Panc1 (cell line): ENCODE results near the gene PYGO1. TPM values are rescaled to one million over a fixed set of nuclear protein-coding genes. Genes with fewer than 3 reads are reported as not detected.

Source experiments
- ATAC-seq: fragments of 200-7000 bp; cut with Tn5 transposase; 2 replicates; pipeline ENCODE4 v1.9.1; 2020; ENCODE audit warnings: mild to moderate bottlenecking, moderate library complexity
- BruUV-seq: library from RNA; stranded (reverse); fragments of 400-500 nt; replicated peaks from 2 replicates; lab custom pipeline; 2021; lab: Mats Ljungman, UMichigan
- CTCF ChIA-PET: fragments of 300-600 bp; sonication (Branson Sonifier 250); formaldehyde crosslinking; loops from one replicate; lab custom pipeline; 2022; ENCODE audit warnings: antibody characterized with exemption; lab: Charles Lee
- POLR2A ChIA-PET: fragments of 300-600 bp; sonication (Branson Sonifier 250); formaldehyde crosslinking; loops from one replicate; lab custom pipeline; 2022; ENCODE audit warnings: antibody characterized with exemption; lab: Charles Lee
- DNase-seq: peaks from one replicate; pipeline ENCODE4 v3.0.0-alpha.2; 2010; ENCODE audit warnings: low read depth, low spot score
- H3K27ac ChIP-seq: 2 replicates; pipeline ENCODE4 v1.5.1; 2011; ENCODE audit warnings: mild to moderate bottlenecking, low read length, inconsistent platforms
- H3K27me3 ChIP-seq: fragments of 200-500 bp; sonication (Bioruptor generic); 2 replicates; pipeline ENCODE4 v1.6.0; 2014; ENCODE audit warnings: low read length, inconsistent platforms; ENCODE audit not compliant: control insufficient read depth, insufficient read depth
- H3K36me3 ChIP-seq: fragments of 200-500 bp; sonication (Bioruptor generic); 2 replicates; pipeline ENCODE4 v1.5.1; 2014; ENCODE audit warnings: inconsistent platforms, mild to moderate bottlenecking, low read length, moderate library complexity; ENCODE audit not compliant: control insufficient read depth, insufficient read depth
- H3K4me1 ChIP-seq: 2 replicates; pipeline ENCODE4 v1.5.1; 2011; ENCODE audit warnings: inconsistent platforms, mild to moderate bottlenecking, low read length, moderate library complexity; ENCODE audit not compliant: control insufficient read depth, insufficient read depth
- H3K4me3 ChIP-seq, 2 experiments: 2 replicates each; pipeline ENCODE4 v1.5.1; 2011 to 2012; ENCODE audit warnings: low read depth in 2 of 2, low read length in 2 of 2, mild to moderate bottlenecking in 2 of 2, inconsistent platforms in 1 of 2, moderate library complexity in 1 of 2
- H3K9me3 ChIP-seq: fragments of 200-500 bp; sonication (Bioruptor generic); 2 replicates; pipeline ENCODE4 v1.5.1; 2014; ENCODE audit warnings: low read depth, mild to moderate bottlenecking, inconsistent platforms, low read length, moderate library complexity; ENCODE audit not compliant: control insufficient read depth, insufficient read depth
- CTCF ChIP-seq: fragments of 450-650 bp; IDR thresholded peaks from 2 replicates; pipeline ENCODE4 v1.5.1; 2017; ENCODE audit warnings: mild to moderate bottlenecking
- POLR2AphosphoS5 ChIP-seq: IDR thresholded peaks from 2 replicates; pipeline ENCODE4 v1.6.1; 2012; ENCODE audit warnings: mild to moderate bottlenecking, low read depth, low read length, moderate library complexity
- REST ChIP-seq, 2 experiments: IDR thresholded peaks; 2 replicates each; pipeline ENCODE4 v1.6.1; 2011 to 2012; ENCODE audit warnings: low read depth in 2 of 2, control low read depth in 1 of 2, low read length in 1 of 2, mild to moderate bottlenecking in 1 of 2, moderate library complexity in 1 of 2; ENCODE audit not compliant: insufficient read depth in 1 of 2
- SIN3A ChIP-seq: IDR thresholded peaks from 2 replicates; pipeline ENCODE4 v1.6.1; 2012; ENCODE audit warnings: low read depth, mild to moderate bottlenecking, low read length, moderate library complexity, borderline replicate concordance; ENCODE audit not compliant: insufficient read depth
- TCF7L2 ChIP-seq: IDR thresholded peaks from 2 replicates; pipeline ENCODE4 v1.6.1; 2011; ENCODE audit warnings: mild to moderate bottlenecking, low read depth, low read length, inconsistent platforms
- in situ Hi-C: cut with HindIII; loops from 2 replicates; pipeline ENCODE4 v1.10.0; 2016; ENCODE audit warnings: low sequenced_read_pairs, low pct_unique_long_range_greater_than_20kb
- intact Hi-C: fragments of 100-400 bp; cut with micrococcal nuclease; formaldehyde crosslinking; loops from one replicate; pipeline ENCODE4 v1.10.0; 2022; ENCODE audit not compliant: unreplicated experiment
- total RNA-seq: library from RNA; stranded (reverse); gene quantifications from one replicate; pipeline ENCODE4 v1.2.1, GENCODE V29; 2021; ENCODE audit not compliant: unreplicated experiment

The PYGO1 gene
- total RNA-seq, 1 experiment from 2014 or later, result 2.4 TPM

GRCh38 chr15:55518009-55518408 lies 70.1 kb downstream of the PYGO1 start:
- H3K36me3 ChIP-seq, result no peaks in the 10 kb centered on the region
- DNase-seq (no peak), ATAC-seq (no peak)
- no peaks in the 10 kb centered on the region for H3K9me3 ChIP-seq
- H3K27me3 ChIP-seq, result no peaks in the 10 kb centered on the region
- in situ Hi-C loops (no loop called here), intact Hi-C loops (loop anchor here (10.0 kb wide), 1 partner anchor 287 kb away; no protein-coding TSS in a partner anchor)
- POLR2A ChIA-PET, result no interaction called here
- TF ChIP-seq CTCF (no peak), SIN3A (no peak), POLR2AphosphoS5 (no peak), TCF7L2 (no peak), REST (IDR thresholded peaks at IDR 0.05; ENCODE audit: insufficient read depth in 1 of 2, low read depth in 2 of 2, low read length in 1 of 2) (no peak)
- H3K27ac ChIP-seq, result no peak overlapping the region
- no TSS peak for BruUV-seq
- H3K4me3 ChIP-seq, result no peak overlapping the region
- CTCF ChIA-PET, result no interaction called here
- H3K4me1 ChIP-seq, result no peaks in the 10 kb centered on the region

GRCh38 chr15:55515991-55516776 lies 72.0 kb downstream of the PYGO1 start:
- no peak for DNase-seq
- no peaks in the 10 kb centered on the region for H3K36me3 ChIP-seq
- intact Hi-C loops, result loop anchor here (10.0 kb wide), 1 partner anchor 289 kb away; no protein-coding TSS in a partner anchor
- no peak for ATAC-seq
- no peak for TF ChIP-seq SIN3A
- no peak for TF ChIP-seq CTCF
- no peak for TF ChIP-seq TCF7L2
- TF ChIP-seq POLR2AphosphoS5, result no peak
- TF ChIP-seq REST (IDR thresholded peaks at IDR 0.05; ENCODE audit: insufficient read depth in 1 of 2, low read depth in 2 of 2, low read length in 1 of 2), result no peak
- no peak overlapping the region for H3K4me3 ChIP-seq
- no peak overlapping the region for H3K27ac ChIP-seq
- in situ Hi-C loops, result no loop called here
- H3K9me3 ChIP-seq, result no peaks in the 10 kb centered on the region
- POLR2A ChIA-PET, result no interaction called here
- CTCF ChIA-PET, result interaction anchor here (0.5 kb wide), 1 partner anchor 304 kb away, joined by 8 read pairs; no protein-coding TSS in a partner anchor
- H3K4me1 ChIP-seq, result no peaks in the 10 kb centered on the region
- no TSS peak for BruUV-seq
- no peaks in the 10 kb centered on the region for H3K27me3 ChIP-seq
